ENCODE measurements around the gene AHCYL1. TPM values are rescaled to one million over a fixed set of nuclear protein-coding genes. Genes with fewer than 3 reads are reported as not detected.
"Not testable (repeated sequence)": the region's sequence is repeated elsewhere in the genome, so short reads cannot be mapped to it uniquely, and the experiment has no call there.

The AHCYL1 gene
- total RNA-seq, 1 donor from 2014 or later = 60.5 TPM

DNA sequence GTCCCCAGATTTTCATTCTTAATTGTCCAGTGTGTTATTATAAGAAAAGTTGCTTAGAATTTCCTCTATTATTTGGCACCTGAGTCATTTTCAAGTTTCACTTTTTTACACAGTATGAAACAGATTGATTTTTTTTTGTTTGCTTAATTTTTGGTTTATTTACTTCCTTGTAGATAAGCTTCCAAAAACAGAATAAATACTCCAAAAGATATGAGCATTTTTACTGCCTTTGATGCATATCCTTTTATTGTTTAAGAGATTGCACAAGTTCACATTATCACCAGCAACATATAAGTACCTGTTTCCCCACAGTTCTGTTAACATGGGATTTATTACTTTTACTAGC is 36.3 kb upstream of the AHCYL1 start:
- Histone ChIP-seq H3K9me3 (ENCODE audit: insufficient read depth, low read depth, low read length) (no peaks in the 10 kb centered on the region), H3K79me2 (ENCODE audit: insufficient read depth, low read length) (no peaks in the 10 kb centered on the region), H3K27me3 (ENCODE audit: insufficient read depth, low read length) (no peaks in the 10 kb centered on the region), H3K4me2 (ENCODE audit: low read length) (no peak overlapping the region), H2AFZ (ENCODE audit: low read depth, low read length) (no peak overlapping the region), H3K9ac (ENCODE audit: low read length) (no peak overlapping the region), H3K4me3 (ENCODE audit: insufficient read depth, low read depth, low read length) (no peak overlapping the region), H4K20me1 (ENCODE audit: insufficient read depth, low read length) (no peaks in the 10 kb centered on the region), H3K36me3 (ENCODE audit: insufficient read depth, low read length) (no peaks in the 10 kb centered on the region), H3K27ac (ENCODE audit: low read depth, low read length) (no peak overlapping the region), H3K4me1 (ENCODE audit: insufficient read depth, low read length) (no peaks in the 10 kb centered on the region)
- DNase-seq (ENCODE audit: low read depth) (no peak), FAIRE-seq (no peak)
- Mint-ChIP-seq H3K27ac (ENCODE audit: unreplicated experiment) (no peak overlapping the region), H3K9me3 (ENCODE audit: unreplicated experiment) (no peaks in the 10 kb centered on the region), H3K4me3 (ENCODE audit: unreplicated experiment) (no peak overlapping the region), H3K27me3 (ENCODE audit: low read depth, unreplicated experiment) (peaks cover 3% of the 10 kb centered on the region), H3K4me1 (ENCODE audit: low read depth, unreplicated experiment) (no peaks in the 10 kb centered on the region), H3K36me3 (ENCODE audit: low read depth, unreplicated experiment) (no peaks in the 10 kb centered on the region)
- TF ChIP-seq CTCF (IDR thresholded peaks at IDR 0.05; ENCODE audit: insufficient read depth, low read depth, low read length) (no peak), EZH2 (IDR thresholded peaks at IDR 0.05; ENCODE audit: insufficient read depth, low read length) (no peak)

- Histone ChIP-seq H2AFZ (ENCODE audit: low read depth, low read length) (no peak overlapping the region), H3K79me2 (ENCODE audit: insufficient read depth, low read length) (no peaks in the 10 kb centered on the region), H3K4me3 (ENCODE audit: insufficient read depth, low read depth, low read length) (no peak overlapping the region), H3K36me3 (ENCODE audit: insufficient read depth, low read length) (no peaks in the 10 kb centered on the region), H3K27ac (ENCODE audit: low read depth, low read length) (no peak overlapping the region), H3K9me3 (ENCODE audit: insufficient read depth, low read depth, low read length) (no peaks in the 10 kb centered on the region), H3K4me2 (ENCODE audit: low read length) (no peak overlapping the region), H3K9ac (ENCODE audit: low read length) (no peak overlapping the region), H3K4me1 (ENCODE audit: insufficient read depth, low read length) (no peaks in the 10 kb centered on the region), H3K27me3 (ENCODE audit: insufficient read depth, low read length) (no peaks in the 10 kb centered on the region), H4K20me1 (ENCODE audit: insufficient read depth, low read length) (no peaks in the 10 kb centered on the region)
- no peak overlapping the region for H3K27ac Mint-ChIP-seq (ENCODE audit: unreplicated experiment)
- FAIRE-seq (no peak), DNase-seq (ENCODE audit: low read depth) (no peak)
- no peaks in the 10 kb centered on the region for H3K36me3 Mint-ChIP-seq (ENCODE audit: low read depth, unreplicated experiment)
- TF ChIP-seq CTCF (IDR thresholded peaks at IDR 0.05; ENCODE audit: insufficient read depth, low read depth, low read length) (no peak), EZH2 (IDR thresholded peaks at IDR 0.05; ENCODE audit: insufficient read depth, low read length) (no peak)
- peaks cover 4% of the 10 kb centered on the region for H3K4me1 Mint-ChIP-seq (ENCODE audit: low read depth, unreplicated experiment)
- H3K27me3 Mint-ChIP-seq (ENCODE audit: low read depth, unreplicated experiment) = peaks cover 3% of the 10 kb centered on the region
- H3K9me3 Mint-ChIP-seq (ENCODE audit: unreplicated experiment) = no peaks in the 10 kb centered on the region
- H3K4me3 Mint-ChIP-seq (ENCODE audit: unreplicated experiment) = no peak overlapping the region
Observed at GRCh38 chr1:109950038-109950437, 34.5 kb upstream of the AHCYL1 start.

DNA sequence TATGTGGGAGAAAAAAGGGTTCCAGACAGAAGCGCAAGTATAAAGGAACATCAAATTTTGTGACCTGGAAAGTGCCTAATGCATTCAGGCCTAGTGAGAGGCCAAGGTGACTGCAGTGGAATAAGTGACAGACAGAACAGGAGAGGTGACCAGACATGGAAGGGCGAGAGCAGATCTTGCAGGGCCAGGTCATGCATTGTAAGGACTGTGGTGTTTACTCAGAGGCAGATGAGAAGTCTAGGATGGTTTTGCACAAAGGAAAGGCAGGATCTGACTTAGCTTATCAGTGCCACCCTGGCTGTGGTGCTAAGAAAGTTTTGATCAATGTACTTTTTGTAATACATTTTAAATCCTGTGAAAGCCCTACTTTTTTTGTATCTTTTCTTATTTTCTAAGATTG is 34.1 kb upstream of the AHCYL1 start:
- Histone ChIP-seq H3K4me1 (ENCODE audit: insufficient read depth, low read length) (no peaks in the 10 kb centered on the region), H3K4me2 (ENCODE audit: low read length) (no peak overlapping the region), H3K27me3 (ENCODE audit: insufficient read depth, low read length) (no peaks in the 10 kb centered on the region), H3K9ac (ENCODE audit: low read length) (no peak overlapping the region), H3K4me3 (ENCODE audit: insufficient read depth, low read depth, low read length) (no peak overlapping the region), H4K20me1 (ENCODE audit: insufficient read depth, low read length) (no peaks in the 10 kb centered on the region), H3K36me3 (ENCODE audit: insufficient read depth, low read length) (no peaks in the 10 kb centered on the region), H3K27ac (ENCODE audit: low read depth, low read length) (no peak overlapping the region), H2AFZ (ENCODE audit: low read depth, low read length) (no peak overlapping the region), H3K79me2 (ENCODE audit: insufficient read depth, low read length) (no peaks in the 10 kb centered on the region), H3K9me3 (ENCODE audit: insufficient read depth, low read depth, low read length) (no peaks in the 10 kb centered on the region)
- no peak for FAIRE-seq
- DNase-seq (ENCODE audit: low read depth) = no peak
- Mint-ChIP-seq H3K4me3 (ENCODE audit: unreplicated experiment) (no peak overlapping the region), H3K27ac (ENCODE audit: unreplicated experiment) (no peak overlapping the region), H3K4me1 (ENCODE audit: low read depth, unreplicated experiment) (peaks cover 4% of the 10 kb centered on the region), H3K9me3 (ENCODE audit: unreplicated experiment) (no peaks in the 10 kb centered on the region), H3K36me3 (ENCODE audit: low read depth, unreplicated experiment) (no peaks in the 10 kb centered on the region), H3K27me3 (ENCODE audit: low read depth, unreplicated experiment) (peaks cover 3% of the 10 kb centered on the region)
- TF ChIP-seq CTCF (IDR thresholded peaks at IDR 0.05; ENCODE audit: insufficient read depth, low read depth, low read length) = no peak
- TF ChIP-seq EZH2 (IDR thresholded peaks at IDR 0.05; ENCODE audit: insufficient read depth, low read length) = no peak

DNA sequence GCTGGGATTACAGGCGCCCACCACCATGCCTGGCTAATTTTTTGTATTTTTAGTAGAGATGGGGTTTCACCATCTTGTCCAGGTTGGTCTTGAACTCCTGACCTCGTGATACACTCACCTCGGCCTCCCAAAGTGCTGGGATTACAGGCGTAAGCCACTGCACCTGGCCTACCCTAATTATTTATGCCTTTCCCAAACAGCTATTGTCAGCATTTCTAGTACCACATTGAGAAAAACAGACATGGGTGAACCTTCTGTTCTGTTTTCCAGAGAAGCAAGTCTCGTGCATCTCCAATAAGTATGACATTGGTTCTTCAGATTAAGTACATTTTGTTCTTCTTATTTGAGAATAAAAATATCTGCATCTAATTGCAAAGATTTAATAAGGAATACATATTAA is 33.1 kb upstream of the AHCYL1 start:
- H3K27me3 Mint-ChIP-seq (ENCODE audit: low read depth, unreplicated experiment); H3K9me3 Mint-ChIP-seq (ENCODE audit: unreplicated experiment); H3K9me3 ChIP-seq (ENCODE audit: insufficient read depth, low read depth, low read length); H3K27ac Mint-ChIP-seq (ENCODE audit: unreplicated experiment); FAIRE-seq; H4K20me1 ChIP-seq (ENCODE audit: insufficient read depth, low read length); H3K36me3 ChIP-seq (ENCODE audit: insufficient read depth, low read length); H2AFZ ChIP-seq (ENCODE audit: low read depth, low read length); H3K27me3 ChIP-seq (ENCODE audit: insufficient read depth, low read length); H3K27ac ChIP-seq (ENCODE audit: low read depth, low read length); H3K4me3 Mint-ChIP-seq (ENCODE audit: unreplicated experiment); H3K9ac ChIP-seq (ENCODE audit: low read length); H3K4me1 Mint-ChIP-seq (ENCODE audit: low read depth, unreplicated experiment); H3K4me3 ChIP-seq (ENCODE audit: insufficient read depth, low read depth, low read length); H3K36me3 Mint-ChIP-seq (ENCODE audit: low read depth, unreplicated experiment); H3K79me2 ChIP-seq (ENCODE audit: insufficient read depth, low read length); DNase-seq (ENCODE audit: low read depth); H3K4me1 ChIP-seq (ENCODE audit: insufficient read depth, low read length); H3K4me2 ChIP-seq (ENCODE audit: low read length): not testable (repeated sequence)

Measured in astrocyte (in vitro differentiated cells and primary cell).